MCF 10A (cell line): Measurements from ENCODE around the gene BACH2. TPM values are rescaled to one million over a fixed set of nuclear protein-coding genes. Genes with fewer than 3 reads are reported as not detected.
A peak's percentile ranks its signal among the peaks of the same experiment; 100 is the strongest.

ENCODE experiments used
- BruUV-seq: library from RNA; stranded (reverse); fragments of 400-500 nt; replicated peaks from 2 replicates; lab custom pipeline; 2021; lab: Mats Ljungman, UMichigan
- CTCF ChIA-PET: fragments of 300-600 bp; sonication (Branson Sonifier 250); formaldehyde crosslinking; extraction: SDS; loops from one replicate; lab custom pipeline; 2021; ENCODE audit warnings: antibody characterized with exemption, inconsistent platforms; lab: Yijun Ruan, JAX
- POLR2A ChIA-PET: fragments of 300-600, 350-650 bp; sonication (Branson Sonifier 250); formaldehyde crosslinking; extraction: SDS; loops from one replicate; lab custom pipeline; 2020; ENCODE audit warnings: antibody characterized with exemption, inconsistent platforms; lab: Yijun Ruan, JAX
- DNase-seq: peaks from one replicate; pipeline ENCODE4 v3.0.0-alpha.2; 2018; ENCODE audit not compliant: unreplicated experiment
- H3K27ac Mint-ChIP-seq: one replicate; pipeline ENCODE4 v1.8.0; 2022; ENCODE audit warnings: mild to moderate bottlenecking, low read depth, mixed read lengths; ENCODE audit not compliant: unreplicated experiment
- H3K27me3 Mint-ChIP-seq: one replicate; pipeline ENCODE4 v1.8.0; 2022; ENCODE audit warnings: mixed read lengths; ENCODE audit not compliant: insufficient read depth, unreplicated experiment
- H3K36me3 Mint-ChIP-seq: one replicate; pipeline ENCODE4 v1.8.0; 2022; ENCODE audit warnings: mild to moderate bottlenecking, moderate library complexity, mixed read lengths; ENCODE audit not compliant: insufficient read depth, unreplicated experiment
- H3K4me1 Mint-ChIP-seq: one replicate; pipeline ENCODE4 v1.8.0; 2022; ENCODE audit warnings: mixed read lengths; ENCODE audit not compliant: insufficient read depth, unreplicated experiment
- H3K4me3 Mint-ChIP-seq: one replicate; pipeline ENCODE4 v1.8.0; 2022; ENCODE audit warnings: mild to moderate bottlenecking, moderate library complexity, mixed read lengths; ENCODE audit not compliant: unreplicated experiment
- H3K9me3 Mint-ChIP-seq: one replicate; pipeline ENCODE4 v1.8.0; 2022; ENCODE audit warnings: mixed read lengths; ENCODE audit not compliant: unreplicated experiment
- CTCF ChIP-seq: fragments of 200-600 bp; IDR thresholded peaks from one replicate; pipeline ENCODE4 v1.8.0; 2022; ENCODE audit warnings: antibody characterized with exemption, mild to moderate bottlenecking; ENCODE audit not compliant: unreplicated experiment
- intact Hi-C: fragments of 100-400 bp; cut with micrococcal nuclease; formaldehyde crosslinking; loops from 2 replicates; pipeline ENCODE4 v1.14.1; 2022
- total RNA-seq: library from RNA; stranded (reverse); gene quantifications from 2 replicates; pipeline ENCODE4 v1.2.3, GENCODE V29; 2022

BACH2 gene
- total RNA-seq, 1 experiment from 2014 or later = 9.9 TPM

- no peak overlapping the region for H3K27ac Mint-ChIP-seq
Observed at GRCh38 chr6:89951574-89952104, 345.0 kb downstream of the BACH2 start.

DNA sequence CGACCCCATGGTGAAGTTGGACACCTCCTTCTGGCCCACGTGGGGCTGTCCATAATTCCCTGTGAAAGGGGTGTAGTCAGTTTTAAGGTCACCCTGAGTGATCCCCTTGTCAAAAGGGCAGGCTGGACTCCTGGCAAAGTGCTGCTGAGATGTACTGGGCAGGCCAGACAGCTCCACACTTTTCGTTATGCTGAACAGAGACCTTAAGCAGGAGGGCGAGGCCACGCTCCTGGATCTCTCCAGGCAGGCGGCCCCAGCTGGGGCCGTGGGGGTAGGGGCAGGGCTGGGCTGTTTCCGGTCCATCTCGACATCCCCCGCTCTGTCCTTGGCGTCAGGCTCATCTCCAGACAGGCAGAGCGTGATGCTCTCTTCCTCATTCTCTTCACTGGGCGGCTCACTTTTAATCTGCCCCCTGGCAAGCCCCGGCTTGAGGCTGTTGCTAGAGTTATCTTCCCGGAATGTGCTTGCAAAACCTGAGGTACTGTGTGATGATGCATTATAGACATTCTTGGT lies 345.7 kb downstream of the BACH2 start:
- CTCF ChIA-PET = interaction anchor here (1.1 to 5.9 kb wide), 4 partner anchors 9 to 528 kb away, joined by 4 to 51 read pairs (median 4); no protein-coding TSS in a partner anchor

More at GRCh38 chr6:89951574-89952104, 345.0 kb downstream of the BACH2 start:
- Mint-ChIP-seq H3K36me3 (no peaks in the 10 kb centered on the region), H3K4me3 (peak overlapping the region; percentile 38), H3K4me1 (peaks cover 42% of the 10 kb centered on the region), H3K9me3 (no peaks in the 10 kb centered on the region), H3K27me3 (no peaks in the 10 kb centered on the region)
- peak; percentile 47 for DNase-seq
- intact Hi-C loops = no loop called here
- ChIA-PET CTCF (interaction anchor here (0.5 to 5.9 kb wide), 6 partner anchors 10 to 527 kb away, joined by 3 to 51 read pairs (median 4); no protein-coding TSS in a partner anchor), POLR2A (interaction anchor here (0.6 kb wide), 1 partner anchor 11 kb away, joined by 3 read pairs; no protein-coding TSS in a partner anchor)
- TF ChIP-seq CTCF = no peak
- BruUV-seq = no TSS peak

DNA sequence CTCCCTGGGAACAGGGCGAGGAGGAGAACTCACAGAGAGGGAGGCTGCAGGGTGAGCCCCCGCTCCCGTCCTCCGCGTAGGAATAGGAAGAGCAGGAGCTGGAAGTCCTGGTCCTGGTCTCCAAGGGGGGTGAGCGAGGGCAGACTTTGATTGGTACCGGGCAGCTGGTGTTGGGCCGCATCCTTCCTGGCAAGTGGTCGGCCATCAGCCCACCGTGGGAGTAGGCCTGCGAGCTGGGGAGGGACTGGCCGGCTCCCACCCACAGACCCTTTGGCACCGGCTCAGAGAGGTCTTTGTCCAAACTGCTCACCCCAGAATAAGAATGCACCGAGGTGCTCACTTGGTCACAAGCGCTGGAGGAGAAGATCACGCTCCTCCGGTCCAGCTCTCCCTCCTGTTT lies 346.2 kb downstream of the BACH2 start:
- no TSS peak for BruUV-seq
- Mint-ChIP-seq H3K9me3 (no peaks in the 10 kb centered on the region), H3K36me3 (no peaks in the 10 kb centered on the region), H3K4me3 (no peak overlapping the region), H3K4me1 (peaks cover 42% of the 10 kb centered on the region), H3K27ac (no peak overlapping the region), H3K27me3 (no peaks in the 10 kb centered on the region)
- no peak for TF ChIP-seq CTCF
- no peak for DNase-seq
- intact Hi-C loops = no loop called here
- POLR2A ChIA-PET = no interaction called here
- CTCF ChIA-PET = interaction anchor here (0.6 to 5.9 kb wide), 4 partner anchors 8 to 443 kb away, joined by 3 to 51 read pairs (median 4); no protein-coding TSS in a partner anchor

More for the DNA sequence above, 345.7 kb downstream of the BACH2 start:
- Mint-ChIP-seq H3K4me1 (peaks cover 42% of the 10 kb centered on the region), H3K4me3 (peak overlapping the region; percentile 38), H3K9me3 (no peaks in the 10 kb centered on the region), H3K27me3 (no peaks in the 10 kb centered on the region), H3K36me3 (no peaks in the 10 kb centered on the region), H3K27ac (no peak overlapping the region)
- intact Hi-C loops = no loop called here
- POLR2A ChIA-PET = interaction anchor here (0.6 kb wide), 1 partner anchor 11 kb away, joined by 3 read pairs; no protein-coding TSS in a partner anchor
- TF ChIP-seq CTCF = no peak
- BruUV-seq = TSS peak; percentile 31
- peak; percentile 70 for DNase-seq

DNA sequence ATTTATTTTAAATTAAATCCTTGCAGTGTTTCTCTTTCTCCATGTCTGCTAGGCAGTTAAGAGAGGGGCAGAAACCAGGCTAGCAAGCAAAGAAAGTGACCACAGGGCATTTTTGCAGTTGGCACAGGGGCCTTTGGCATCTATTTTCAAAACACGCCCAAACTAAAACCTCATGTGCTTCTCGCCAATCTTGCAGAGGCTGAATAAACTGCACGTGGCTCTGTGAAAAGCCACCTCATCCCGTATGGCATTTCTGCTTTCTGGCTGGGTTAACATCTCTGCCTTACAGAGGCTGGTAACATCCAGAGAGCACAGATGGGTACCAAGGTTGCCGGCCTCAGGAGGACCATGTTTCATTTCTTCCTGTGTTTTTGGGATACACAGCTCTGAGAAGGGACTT lies 347.8 kb downstream of the BACH2 start:
- POLR2A ChIA-PET = interaction anchor here (0.8 kb wide), 1 partner anchor 585 kb away, joined by 3 read pairs; no protein-coding TSS in a partner anchor
- Mint-ChIP-seq H3K36me3 (no peaks in the 10 kb centered on the region), H3K9me3 (no peaks in the 10 kb centered on the region), H3K4me3 (no peak overlapping the region), H3K27me3 (no peaks in the 10 kb centered on the region), H3K4me1 (peaks cover 47% of the 10 kb centered on the region), H3K27ac (no peak overlapping the region)
- intact Hi-C loops = no loop called here
- no peak for TF ChIP-seq CTCF
- CTCF ChIA-PET = interaction anchor here (1.0 to 5.9 kb wide), 3 partner anchors 7 to 636 kb away, joined by 3 to 51 read pairs (median 3); no protein-coding TSS in a partner anchor
- no TSS peak for BruUV-seq
- DNase-seq = no peak
